NCI-H1694 (cell line): ENCODE data around the gene BIN1.

Source experiments
- DNase-seq: peaks from one replicate; lab custom pipeline; 2025; lab: John Stamatoyannopoulos, UW

Gene BIN1

DNA sequence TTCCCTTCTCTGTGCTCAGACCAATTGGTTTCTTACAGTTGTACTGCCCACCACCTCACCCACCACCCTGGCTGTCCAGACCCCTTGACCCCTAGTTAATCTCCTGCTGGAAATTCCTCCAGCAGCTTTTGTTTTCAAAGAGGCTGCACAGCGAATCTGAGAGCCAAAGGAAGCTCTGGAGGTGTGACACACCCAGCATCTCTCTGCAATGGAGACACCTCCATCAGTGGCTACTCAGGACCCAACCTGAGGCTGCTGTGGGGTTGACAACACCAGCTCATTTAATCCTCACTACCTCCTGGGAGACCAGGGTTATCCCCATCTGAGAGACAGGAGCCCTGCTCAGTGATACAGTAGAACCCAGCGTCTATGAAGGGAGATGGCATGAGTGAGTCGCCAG lies 86.4 kb downstream of the BIN1 start:
- no peak for DNase-seq

DNA sequence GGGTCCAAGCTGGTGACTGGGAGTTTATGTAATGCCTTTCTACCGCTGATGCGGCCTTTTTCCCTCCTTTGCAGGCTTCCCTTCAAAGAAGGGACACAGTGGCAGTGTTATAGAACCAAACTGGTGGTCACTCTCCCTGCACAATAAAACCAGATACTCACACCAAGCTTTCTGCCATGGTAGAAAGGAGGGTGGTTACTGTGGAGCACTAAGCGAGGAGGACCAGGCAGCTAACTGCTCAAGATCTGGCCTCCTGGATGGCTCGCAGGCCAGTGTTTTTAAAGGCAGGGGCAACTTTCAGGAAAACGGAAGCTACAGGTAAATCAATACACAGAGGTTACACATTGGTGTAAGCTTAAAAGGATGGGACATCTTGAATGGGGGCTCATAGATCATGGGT lies 89.4 kb downstream of the BIN1 start:
- no peak for DNase-seq

DNA sequence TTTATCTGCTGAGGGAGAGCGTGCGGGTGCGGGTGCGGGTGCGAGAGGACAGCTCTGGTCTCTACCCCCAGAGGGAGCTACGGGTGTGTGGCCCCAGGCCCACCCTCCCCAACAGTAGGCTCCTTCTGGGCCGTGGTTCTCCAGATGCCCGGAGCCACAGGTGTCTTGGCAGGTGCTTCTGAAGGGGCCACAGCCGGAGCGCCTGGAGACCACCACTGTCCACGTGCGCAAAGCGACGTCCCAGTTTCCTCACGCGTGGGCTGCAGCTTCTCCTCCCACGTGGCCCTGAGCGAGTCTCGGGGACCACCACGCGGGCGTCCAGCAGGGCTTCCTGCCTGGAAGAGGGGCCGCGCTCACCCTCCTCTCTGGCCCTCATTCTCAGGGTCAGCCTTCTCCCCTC lies 90.6 kb downstream of the BIN1 start:
- no peak for DNase-seq

DNA sequence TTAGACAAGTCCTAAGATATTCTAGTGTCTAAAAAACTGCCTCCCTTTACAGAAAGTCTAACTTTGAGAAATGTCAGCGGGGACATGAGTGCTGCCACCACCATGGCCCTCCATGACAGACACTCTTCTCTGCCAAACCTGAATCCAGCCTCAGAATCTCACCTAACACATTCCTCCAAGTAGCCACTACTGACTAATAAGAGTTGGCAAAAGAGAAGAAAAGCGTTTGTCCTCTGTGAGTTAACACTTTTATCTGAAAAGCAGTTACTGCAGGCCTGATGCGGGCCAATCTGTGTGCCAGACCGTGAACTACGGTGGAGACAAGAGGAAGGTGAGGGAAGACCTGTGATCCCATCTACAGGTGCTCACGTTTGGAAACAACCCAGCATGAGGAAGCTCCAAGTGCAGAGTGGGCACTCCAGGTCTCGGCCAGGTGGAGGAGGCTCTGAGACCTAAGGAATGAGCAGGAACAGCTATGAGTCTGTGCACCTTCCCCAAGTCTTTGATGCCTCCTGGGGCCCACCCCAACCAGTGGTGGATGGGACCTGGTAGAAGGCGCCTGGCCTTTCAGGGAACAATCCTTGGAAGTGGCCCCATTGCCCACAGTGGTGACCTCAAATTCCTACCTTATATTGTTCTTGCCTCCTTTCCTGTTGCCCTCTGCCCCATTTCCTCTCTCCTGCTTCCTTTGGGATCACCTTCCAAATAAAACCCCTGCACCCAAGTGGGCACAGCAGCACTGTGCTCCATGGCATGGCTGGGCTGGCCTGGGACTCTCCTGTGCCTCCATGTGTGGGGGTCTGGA lies 91.6 kb downstream of the BIN1 start:
- DNase-seq, result no peak

DNA sequence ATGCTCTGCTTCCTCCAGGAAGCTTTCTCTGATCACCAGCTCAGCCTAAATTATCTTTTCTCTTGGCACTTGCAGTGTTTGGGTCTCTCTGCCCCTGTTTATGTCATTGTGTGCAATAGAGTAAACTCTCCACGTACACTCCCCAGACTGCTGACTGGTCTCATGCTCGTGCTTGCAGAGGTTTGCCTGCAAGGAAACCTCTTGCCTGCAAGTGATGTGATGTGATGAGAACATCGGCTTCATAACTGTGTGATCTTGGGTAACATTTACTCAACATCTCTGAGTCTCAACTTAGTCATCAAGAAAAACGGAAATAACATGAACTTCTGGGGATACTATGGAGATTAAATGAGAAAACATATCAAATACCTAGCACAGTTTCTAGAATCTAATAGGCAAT lies 92.3 kb downstream of the BIN1 start:
- DNase-seq, result no peak

DNA sequence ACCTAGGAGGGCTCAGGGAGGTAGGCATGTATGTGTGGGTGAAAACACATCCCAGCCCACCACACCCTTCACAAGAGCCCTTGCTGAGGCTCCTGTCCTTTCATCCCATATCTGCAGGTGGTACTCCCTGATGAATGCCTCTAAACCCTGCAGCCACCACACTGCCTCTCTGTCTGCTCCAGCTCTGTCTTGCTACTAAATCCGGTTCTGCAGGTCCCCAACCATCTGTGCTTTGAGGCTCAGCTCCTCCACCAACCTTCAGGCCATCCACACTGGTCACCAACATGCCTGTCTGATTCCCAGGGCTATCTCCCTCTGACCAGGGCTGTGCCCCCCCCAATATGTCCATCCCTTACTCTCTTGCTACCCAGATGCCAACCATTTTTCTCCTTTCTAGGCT lies 92.7 kb downstream of the BIN1 start:
- DNase-seq, result no peak

DNA sequence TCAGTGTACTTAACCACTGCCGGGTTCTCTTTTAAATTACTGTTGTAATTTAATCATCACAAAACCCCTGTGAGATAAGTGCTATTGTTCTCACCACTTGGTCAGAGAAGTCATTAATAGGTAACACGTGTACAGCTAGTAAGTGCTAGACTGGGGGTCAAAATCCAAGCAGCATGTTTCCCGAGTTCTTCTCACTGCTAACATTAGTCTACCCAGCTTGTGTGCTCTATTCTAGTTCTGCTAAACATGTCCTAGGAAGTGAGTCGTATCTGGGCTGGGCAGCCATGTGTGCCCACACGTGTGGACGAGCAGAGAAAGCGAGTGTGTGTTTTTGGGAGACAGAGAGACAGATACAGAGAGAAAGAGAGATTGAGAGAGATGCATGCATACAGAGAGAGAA lies 94.1 kb downstream of the BIN1 start:
- DNase-seq, result no peak

DNA sequence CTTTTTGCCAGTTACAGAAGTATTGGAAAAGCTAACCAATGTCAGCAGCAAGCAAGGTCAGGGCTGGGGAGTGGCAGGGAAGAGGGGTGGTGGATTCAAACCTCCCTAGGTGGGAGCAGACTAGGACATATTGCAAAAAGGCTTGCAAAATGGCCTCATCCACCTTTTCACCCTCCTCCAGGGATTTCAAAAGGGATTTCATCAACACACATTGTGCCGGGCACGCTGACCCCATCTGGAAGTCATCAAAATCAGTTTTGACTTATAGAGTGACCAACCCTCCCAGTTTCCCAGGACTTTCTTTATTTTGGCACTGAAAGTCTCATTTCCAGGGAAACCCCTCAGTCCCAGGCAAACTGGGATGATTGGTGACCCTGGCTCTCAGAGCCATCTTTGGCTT lies 94.7 kb downstream of the BIN1 start:
- no peak for DNase-seq

DNA sequence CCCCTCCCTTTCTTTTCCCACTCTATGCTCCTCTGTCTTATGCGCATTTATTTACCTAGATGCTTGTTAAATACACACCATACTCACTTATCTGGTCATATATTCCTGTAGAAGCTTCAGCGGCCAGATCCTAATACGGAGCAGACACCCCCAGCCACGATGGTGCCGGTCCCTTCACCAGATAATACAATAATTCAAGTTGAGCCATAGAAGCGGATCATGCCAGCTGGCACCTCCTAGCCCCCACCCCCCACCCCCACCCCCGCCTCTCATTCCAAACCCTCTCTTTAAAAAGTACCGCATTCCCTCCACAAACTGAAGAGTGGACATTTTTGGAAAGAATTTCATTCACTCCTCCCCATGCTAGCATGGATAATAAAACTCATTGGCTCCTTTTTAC lies 95.2 kb downstream of the BIN1 start:
- DNase-seq, result no peak

DNA sequence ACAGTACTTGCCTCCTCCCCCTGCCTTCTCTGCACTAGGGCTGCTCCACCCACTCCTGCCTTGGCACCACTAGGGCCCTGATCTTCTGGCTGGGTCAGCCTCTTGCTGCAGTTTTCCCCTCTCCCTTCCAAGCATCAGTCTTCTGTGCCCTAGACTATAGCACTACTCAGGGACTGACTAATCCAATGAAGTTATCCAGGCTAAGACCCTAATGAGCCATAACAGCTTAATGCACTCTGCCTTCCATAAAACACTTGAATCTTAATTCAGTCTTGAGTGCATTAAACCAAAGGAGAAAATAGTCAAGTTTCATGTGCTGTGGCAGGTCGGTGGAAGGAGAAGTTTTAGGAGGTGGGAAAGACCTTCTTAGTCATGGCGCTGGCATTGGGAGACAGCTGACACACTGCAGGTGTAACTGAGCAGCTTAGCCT lies 95.7 kb downstream of the BIN1 start:
- DNase-seq, result no peak

DNA sequence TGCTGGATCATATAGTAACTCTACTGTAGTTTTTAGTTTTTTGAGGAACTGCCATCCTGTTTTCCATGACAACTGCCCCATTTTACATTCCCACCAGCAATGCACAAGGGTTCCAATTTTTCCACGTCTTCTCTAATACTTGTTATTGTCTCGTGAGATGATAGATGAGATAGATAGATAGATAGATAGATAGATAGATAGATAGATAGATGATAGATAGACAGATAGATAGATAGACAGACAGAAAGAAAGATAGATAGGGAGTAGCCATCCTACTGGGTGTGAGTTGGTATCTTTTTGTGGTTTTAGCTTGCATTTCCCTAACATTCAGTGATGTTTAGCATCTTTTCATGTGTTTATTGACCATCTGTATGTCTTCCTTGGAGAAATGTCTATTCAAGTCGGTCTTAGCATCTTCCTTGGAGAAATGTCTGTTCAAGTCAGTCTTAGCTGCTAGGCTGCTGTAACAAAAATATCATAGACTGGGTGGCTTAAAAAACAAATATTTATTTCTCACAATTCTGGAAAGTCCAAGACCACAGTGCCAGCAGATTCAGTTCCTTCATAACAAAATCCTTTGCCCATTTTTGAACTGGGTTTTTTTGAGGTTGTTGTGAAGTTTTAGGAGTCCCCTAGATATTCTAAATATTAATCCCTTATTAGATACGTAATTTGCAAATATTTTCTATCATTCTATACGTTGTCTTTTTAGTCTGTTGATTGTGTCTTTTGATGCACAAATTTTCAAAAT lies 98.5 kb downstream of the BIN1 start:
- DNase-seq, result no peak

DNA sequence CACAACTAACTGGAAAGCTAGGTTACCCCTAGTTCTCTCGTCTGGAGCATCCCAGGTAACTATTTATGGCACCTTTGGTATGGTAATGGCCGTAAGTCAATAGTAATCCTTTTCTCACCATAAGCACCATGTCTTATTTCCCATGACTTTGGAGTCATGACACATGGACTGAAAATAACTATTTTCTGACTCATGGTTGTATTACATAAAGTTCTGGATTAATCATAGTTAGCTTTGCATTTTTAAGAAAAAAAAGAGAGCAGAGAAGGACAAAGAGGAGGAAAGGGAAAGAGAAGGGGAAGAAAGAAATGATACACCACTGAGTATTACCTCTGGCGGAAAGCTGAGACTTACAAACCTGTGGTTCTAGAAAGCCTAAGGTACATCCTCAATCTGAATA lies 99.3 kb downstream of the BIN1 start:
- no peak for DNase-seq

DNA sequence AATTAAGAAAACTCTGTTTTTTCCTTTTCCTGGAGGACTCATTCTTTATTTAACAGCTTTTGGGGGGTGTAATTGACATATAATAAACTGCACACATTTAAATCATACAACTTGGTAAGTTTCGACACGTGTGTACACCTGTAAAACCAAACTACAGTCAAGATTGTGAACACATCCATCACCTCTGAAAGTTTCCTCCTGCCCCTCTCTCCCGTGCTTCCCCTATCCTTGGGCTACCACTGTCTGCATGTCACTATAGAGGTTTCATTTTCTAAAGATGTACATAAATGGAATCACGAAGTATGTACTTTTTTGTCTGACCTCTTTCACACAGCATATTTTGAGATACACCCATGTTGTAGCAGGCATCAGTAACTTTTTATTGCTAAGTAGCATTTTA lies 100.0 kb downstream of the BIN1 start:
- DNase-seq, result no peak

DNA sequence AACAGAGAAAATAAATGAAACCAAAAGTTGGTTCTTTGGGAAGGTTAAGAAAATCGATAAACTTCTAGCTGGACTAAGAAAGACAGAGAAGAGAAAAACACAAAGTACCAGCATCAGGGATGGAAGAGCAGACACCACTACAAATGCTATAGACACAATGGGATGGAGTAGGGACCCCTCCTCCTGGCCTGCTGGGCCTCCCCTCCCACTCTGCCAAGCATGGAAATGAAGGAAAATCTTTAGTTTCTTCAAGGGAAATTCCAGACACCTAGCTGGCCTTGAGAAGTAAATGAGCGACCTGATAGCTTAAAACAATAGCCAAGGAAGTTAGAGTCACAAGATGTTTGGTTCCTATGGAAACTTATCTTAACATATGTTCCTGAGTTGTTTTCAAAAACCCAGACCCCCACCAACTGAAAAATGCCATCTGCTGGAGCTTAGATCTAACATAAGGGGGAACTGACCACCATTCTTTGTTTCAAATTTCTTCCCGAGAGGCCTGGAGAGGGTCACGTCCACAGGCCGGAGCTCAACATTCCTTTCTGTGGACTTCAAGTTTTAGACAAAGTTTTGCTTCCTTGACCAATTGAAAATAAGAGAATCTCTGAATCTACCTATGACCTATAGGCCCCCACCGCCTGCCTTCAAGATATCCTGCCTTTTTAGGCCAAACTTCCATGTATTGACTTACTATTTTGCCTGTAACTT lies 101.9 kb downstream of the BIN1 start:
- no peak for DNase-seq

DNA sequence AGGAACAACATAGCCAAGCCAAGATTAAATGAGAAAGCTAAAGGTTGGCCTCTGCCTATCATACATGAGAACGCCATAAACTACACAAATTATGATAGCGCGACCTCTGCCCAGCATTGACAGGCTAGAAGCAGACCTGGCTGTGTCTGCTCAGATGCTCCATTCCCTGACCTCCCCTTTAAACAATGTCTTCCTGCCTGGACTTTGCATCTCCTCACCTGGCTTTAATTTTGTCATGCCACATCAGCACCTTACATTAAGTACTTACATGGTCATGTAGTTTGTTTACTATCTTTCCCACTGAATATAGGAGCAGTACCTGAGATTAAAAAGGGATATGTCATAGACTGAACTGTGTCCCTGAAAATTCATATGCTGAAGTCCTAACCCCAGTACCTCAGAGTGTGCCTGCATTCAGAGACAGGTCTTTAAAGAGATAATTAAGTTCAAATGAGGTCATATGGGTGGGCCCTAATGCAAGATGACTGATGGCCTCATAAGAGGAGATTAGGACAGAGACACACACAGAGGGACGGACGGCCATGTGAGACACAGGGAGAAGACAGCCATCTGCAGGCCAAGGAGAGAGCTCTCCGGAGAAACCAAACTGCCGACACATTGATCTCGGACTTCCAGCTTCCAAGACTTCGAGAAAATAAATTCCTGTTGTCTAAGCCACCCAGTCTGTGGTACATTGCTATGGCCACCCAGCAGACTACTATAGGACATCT lies 103.7 kb downstream of the BIN1 start:
- DNase-seq, result no peak

DNA sequence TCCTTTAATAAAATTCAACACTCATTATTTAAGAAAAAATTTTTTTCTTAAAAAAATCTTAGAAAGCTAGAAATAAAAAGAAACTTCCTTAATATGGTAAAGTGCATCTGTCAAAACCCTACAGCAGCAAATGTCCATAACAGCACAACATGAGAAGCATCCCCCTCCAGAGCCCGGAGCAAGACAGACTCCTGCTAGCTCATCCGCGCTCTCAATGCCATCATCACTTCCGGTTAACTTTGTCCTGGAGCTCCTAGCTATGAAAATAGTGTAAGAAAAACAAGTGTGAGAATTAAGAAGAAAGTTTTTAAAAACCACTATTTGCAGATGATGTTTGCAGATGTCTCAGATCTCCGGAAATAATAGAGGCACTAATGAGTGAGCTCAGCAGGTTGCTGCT lies 105.2 kb downstream of the BIN1 start:
- DNase-seq, result no peak

DNA sequence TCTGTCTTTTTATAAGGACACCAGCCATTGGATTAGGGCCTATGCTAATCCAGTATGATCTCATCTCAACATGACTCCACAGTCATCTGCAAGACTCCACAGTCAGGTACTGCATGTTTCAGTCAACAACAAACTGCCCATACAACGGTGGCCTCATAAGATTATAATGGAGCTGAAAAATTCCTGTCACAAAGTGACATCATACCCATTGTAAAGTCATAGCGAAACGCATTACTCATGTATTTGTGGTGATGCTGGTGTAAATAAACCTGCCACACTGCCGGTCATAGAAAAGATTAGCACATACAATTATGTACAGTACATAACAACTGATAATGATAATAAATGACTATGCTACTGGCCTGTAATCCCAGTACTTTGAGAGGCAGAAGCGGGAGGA lies 106.0 kb downstream of the BIN1 start:
- no peak for DNase-seq

DNA sequence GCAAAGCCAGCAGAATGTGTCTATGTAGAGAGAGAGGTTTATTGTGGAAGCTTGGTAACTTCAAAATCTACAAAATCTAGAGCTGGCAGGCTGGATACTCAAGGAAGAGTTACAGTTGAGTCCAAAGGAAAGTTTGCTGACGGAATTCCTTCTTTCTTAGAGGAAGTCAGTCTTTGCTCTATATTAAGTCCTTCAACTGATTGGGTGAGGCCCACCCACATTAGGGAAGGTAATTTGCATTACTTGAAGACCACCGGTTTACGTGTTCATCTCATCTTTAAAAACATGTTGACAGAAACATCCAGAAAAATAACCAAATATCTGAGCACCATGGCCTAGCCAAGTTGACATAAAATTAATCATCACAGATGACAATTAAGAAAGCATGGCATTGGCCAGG lies 106.8 kb downstream of the BIN1 start:
- DNase-seq, result no peak

DNA sequence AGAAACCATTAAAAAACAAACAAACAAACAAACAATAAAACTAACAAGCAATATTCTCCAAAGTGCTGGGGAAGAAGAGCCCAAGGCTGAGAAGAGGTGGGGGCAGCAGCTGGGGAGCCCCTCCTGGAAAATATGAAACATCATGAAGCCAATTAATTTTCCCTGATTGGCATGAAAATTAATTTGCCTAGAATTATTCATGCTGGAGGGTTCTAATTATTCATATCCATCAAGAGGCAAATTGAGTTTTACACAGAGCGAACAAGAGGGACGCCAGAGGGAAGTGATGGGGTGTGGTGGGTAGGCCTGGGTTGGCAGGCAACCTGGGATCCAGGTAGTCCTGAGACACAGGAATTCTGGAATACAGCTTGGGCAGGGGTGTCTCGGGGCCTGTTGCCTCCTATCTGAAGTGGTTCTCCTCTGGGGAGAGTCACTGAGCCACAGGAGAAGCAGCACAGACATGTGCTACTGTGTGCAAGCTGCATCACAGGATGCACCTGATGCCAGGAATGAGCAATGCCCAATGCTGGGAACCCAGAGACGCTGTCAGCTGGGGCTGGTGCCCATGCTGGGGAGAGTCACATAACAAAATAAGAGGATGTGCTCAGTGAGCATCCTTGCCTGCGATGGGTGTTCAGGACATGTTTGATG lies 107.7 kb downstream of the BIN1 start:
- DNase-seq, result no peak

DNA sequence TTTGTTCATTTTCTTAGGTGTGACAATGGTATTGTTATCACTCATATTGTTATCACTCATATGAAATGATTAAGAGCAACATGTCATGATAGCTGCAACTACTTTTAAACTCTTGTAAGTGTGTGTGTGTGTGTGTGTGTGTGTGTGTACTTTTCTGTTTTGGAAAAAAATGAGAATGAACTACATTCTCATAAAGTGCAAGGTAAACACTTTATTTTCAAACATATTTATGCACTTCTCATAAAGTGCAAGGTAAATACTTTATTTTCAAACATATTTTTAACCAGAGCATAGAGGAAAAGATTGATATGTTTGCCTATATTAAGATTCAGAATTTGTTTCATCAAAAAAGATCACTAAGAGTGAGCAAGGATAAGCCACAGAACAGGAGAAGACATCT lies 108.5 kb downstream of the BIN1 start:
- DNase-seq, result no peak
